ENCODE measurements around the gene KLKB1.

KLKB1 gene

GRCh38 chr4:186307916-186308315 is 80.6 kb downstream of the KLKB1 start:
- DNase-seq (ENCODE audit: low read depth in 2 of 2), result no peak

Measured in stimulated activated CD4-positive, alpha-beta T cell treated with anti-CD3 and anti-CD28 coated beads, Interleukin-15, amount 100 ng/mL, for 48 hours (primary cell).